Cardiac muscle cell (in vitro differentiated cells and primary cell): ENCODE data around the gene PAK4. TPM values are rescaled to one million over a fixed set of nuclear protein-coding genes. Genes with fewer than 3 reads are reported as not detected.

Experiments
- DNase-seq, 2 donors: peaks; one replicate each; pipeline versions ENCODE4 v3.0.0 to v3.0.0-alpha.2; 2010 to 2017; ENCODE audit warnings: low read depth in 1 of 2, low spot score in 1 of 2
- H3K27ac ChIP-seq: fragments of 200-600 bp; sonication (generic); 2 replicates; pipeline ENCODE4 v1.5.1; 2016
- H3K27me3 ChIP-seq: fragments of 200-600 bp; sonication (generic); 2 replicates; pipeline ENCODE4 v1.6.0; 2016; ENCODE audit warnings: control low read depth
- H3K36me3 ChIP-seq: fragments of 200-600 bp; sonication (generic); 2 replicates; pipeline ENCODE4 v1.5.1; 2016; ENCODE audit warnings: control low read depth
- H3K4me1 ChIP-seq: fragments of 200-600 bp; sonication (generic); 2 replicates; pipeline ENCODE4 v1.8.1; 2017; ENCODE audit warnings: low read depth, mild to moderate bottlenecking, mixed run types
- H3K4me3 ChIP-seq: fragments of 200-600 bp; sonication (generic); 2 replicates; pipeline ENCODE4 v1.5.1; 2016; ENCODE audit warnings: mild to moderate bottlenecking
- H3K9me3 ChIP-seq: fragments of 200-600 bp; sonication (generic); 2 replicates; pipeline ENCODE4 v1.5.1; 2017; ENCODE audit warnings: low read depth, mild to moderate bottlenecking, control low read depth
- CTCF ChIP-seq: IDR thresholded peaks from 2 replicates; pipeline ENCODE4 v1.5.1; 2012; ENCODE audit warnings: low read depth, mild to moderate bottlenecking, low read length
- polyA plus RNA-seq: library from polyadenylated mRNA; unstranded; fragments of >200 nt; fragmentation: Nextera tagmentation; extraction: Ambion mirVana; gene quantifications from 2 replicates; pipeline ENCODE4 v1.2.1, GENCODE V29; 2016
- total RNA-seq: library from RNA; depleted of rRNA; stranded (reverse); fragments of >200 nt; gene quantifications from 2 replicates; pipeline ENCODE4 v1.2.3, GENCODE V29; 2016

The PAK4 gene
- total RNA-seq (28.7 and 57.9 TPM in 2 replicates), polyA plus RNA-seq (32.5 and 62.2 TPM in 2 replicates)

GRCh38 chr19:39125554-39126311 is at the start of gene PAK4:
PAK4 (plus strand) TSS chr19:39125786; CDS start chr19:39169554, 43,768 bp downstream.
- peak; percentile 98 to 99 for DNase-seq
- H3K4me3 ChIP-seq, result peak within 1 kb of the TSS; percentile 66
- peaks cover 10% of the 10 kb centered on the region for H3K4me1 ChIP-seq
- peak within 1 kb of the TSS; percentile 82 for H3K27ac ChIP-seq
- TF ChIP-seq CTCF, result no peak
- H3K9me3 ChIP-seq, result no peaks in the 10 kb centered on the region
- no peaks in the 10 kb centered on the region for H3K27me3 ChIP-seq
- no peaks in the 10 kb centered on the region for H3K36me3 ChIP-seq

- DNase-seq, result no peak
- Histone ChIP-seq H3K4me1 (no peaks in the 10 kb centered on the region), H3K9me3 (no peaks in the 10 kb centered on the region), H3K4me3 (no peak overlapping the region), H3K27ac (no peak overlapping the region), H3K27me3 (peaks cover 42% of the 10 kb centered on the region), H3K36me3 (no peaks in the 10 kb centered on the region)
- TF ChIP-seq CTCF, result no peak
Measured at GRCh38 chr19:39077323-39077722, 48.3 kb upstream of the PAK4 start.

- Histone ChIP-seq H3K27ac (no peak overlapping the region), H3K4me3 (no peak overlapping the region), H3K36me3 (no peaks in the 10 kb centered on the region), H3K27me3 (peaks cover 55% of the 10 kb centered on the region), H3K9me3 (no peaks in the 10 kb centered on the region), H3K4me1 (no peaks in the 10 kb centered on the region)
- DNase-seq, result peak in 1 of 2 donors; percentile 91
- TF ChIP-seq CTCF, result no peak
Measured at GRCh38 chr19:39078436-39079200, 47.0 kb upstream of the PAK4 start.

GRCh38 chr19:39080431-39080830 is 45.2 kb upstream of the PAK4 start:
- Histone ChIP-seq H3K27me3 (peaks cover 73% of the 10 kb centered on the region), H3K9me3 (no peaks in the 10 kb centered on the region), H3K27ac (no peak overlapping the region), H3K4me1 (no peaks in the 10 kb centered on the region), H3K36me3 (no peaks in the 10 kb centered on the region), H3K4me3 (no peak overlapping the region)
- no peak for TF ChIP-seq CTCF
- DNase-seq, result no peak

GRCh38 chr19:39082167-39082566 is 43.4 kb upstream of the PAK4 start:
- no peaks in the 10 kb centered on the region for H3K36me3 ChIP-seq
- no peaks in the 10 kb centered on the region for H3K4me1 ChIP-seq
- DNase-seq, result no peak
- no peak overlapping the region for H3K4me3 ChIP-seq
- no peaks in the 10 kb centered on the region for H3K9me3 ChIP-seq
- H3K27me3 ChIP-seq, result peaks cover 91% of the 10 kb centered on the region
- TF ChIP-seq CTCF, result no peak
- no peak overlapping the region for H3K27ac ChIP-seq
